Activated CD8-positive, alpha-beta memory T cell treated with anti-CD3 and anti-CD28 coated beads, Interleukin-2, amount 50 U/mL, for 24 hours (primary cell): ENCODE measurements around the gene TFG.

Experiments
- DNase-seq: peaks from one replicate; pipeline ENCODE4 v3.0.0-alpha.2; 2020; ENCODE audit errors: extremely low read depth

TFG gene

GRCh38 chr3:100796556-100796955 is 87.3 kb downstream of the TFG start:
- no peak for DNase-seq

- no peak for DNase-seq
Observed at GRCh38 chr3:100798012-100798411, 88.7 kb downstream of the TFG start.
